ENCODE measurements around the gene NKX6-2.

The NKX6-2 gene

DNA sequence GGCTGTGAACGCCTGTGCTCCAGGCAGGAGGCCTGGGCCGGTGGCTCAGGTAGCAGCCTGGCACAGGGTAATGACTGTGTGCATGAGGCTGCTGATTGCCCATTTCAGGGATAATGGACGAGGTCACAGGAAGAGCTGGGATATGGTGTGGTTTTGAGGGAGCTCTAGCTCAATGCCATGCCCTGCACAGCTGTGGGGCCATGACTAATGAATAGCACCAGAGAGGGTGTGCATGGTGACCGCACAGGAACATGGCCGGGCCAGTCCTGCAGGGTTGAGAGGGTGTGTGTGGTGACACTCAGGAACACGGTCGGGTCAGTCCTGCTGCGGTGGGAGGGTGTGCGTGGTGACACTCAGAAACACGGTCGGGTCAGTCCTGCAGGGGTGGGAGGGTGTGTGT, 21.8 kb downstream of the NKX6-2 start:
- Histone ChIP-seq H3K4me3 (IDR thresholded peaks at IDR 0.05; ENCODE audit: insufficient read depth, low read depth, low read length) (no peak overlapping the region), H3K4me2 (no peak overlapping the region), H3K27ac (no peak overlapping the region), H3K4me1 (ENCODE audit: low read depth, poor library complexity, severe bottlenecking) (no peaks in the 10 kb centered on the region), H3K36me3 (ENCODE audit: insufficient read depth) (no peaks in the 10 kb centered on the region), H3K9ac (no peak overlapping the region), H3K27me3 (ENCODE audit: insufficient read depth, low read depth) (no peaks in the 10 kb centered on the region), H2AFZ (ENCODE audit: low read depth) (no peak overlapping the region), H3K79me2 (ENCODE audit: insufficient read depth, low read depth) (no peaks in the 10 kb centered on the region), H4K20me1 (ENCODE audit: insufficient read depth) (no peaks in the 10 kb centered on the region)
- TF ChIP-seq, protein P1, sequence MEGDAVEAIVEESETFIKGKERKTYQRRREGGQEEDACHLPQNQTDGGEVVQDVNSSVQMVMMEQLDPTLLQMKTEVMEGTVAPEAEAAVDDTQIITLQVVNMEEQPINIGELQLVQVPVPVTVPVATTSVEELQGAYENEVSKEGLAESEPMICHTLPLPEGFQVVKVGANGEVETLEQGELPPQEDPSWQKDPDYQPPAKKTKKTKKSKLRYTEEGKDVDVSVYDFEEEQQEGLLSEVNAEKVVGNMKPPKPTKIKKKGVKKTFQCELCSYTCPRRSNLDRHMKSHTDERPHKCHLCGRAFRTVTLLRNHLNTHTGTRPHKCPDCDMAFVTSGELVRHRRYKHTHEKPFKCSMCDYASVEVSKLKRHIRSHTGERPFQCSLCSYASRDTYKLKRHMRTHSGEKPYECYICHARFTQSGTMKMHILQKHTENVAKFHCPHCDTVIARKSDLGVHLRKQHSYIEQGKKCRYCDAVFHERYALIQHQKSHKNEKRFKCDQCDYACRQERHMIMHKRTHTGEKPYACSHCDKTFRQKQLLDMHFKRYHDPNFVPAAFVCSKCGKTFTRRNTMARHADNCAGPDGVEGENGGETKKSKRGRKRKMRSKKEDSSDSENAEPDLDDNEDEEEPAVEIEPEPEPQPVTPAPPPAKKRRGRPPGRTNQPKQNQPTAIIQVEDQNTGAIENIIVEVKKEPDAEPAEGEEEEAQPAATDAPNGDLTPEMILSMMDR (conservative IDR thresholded peaks at IDR 0.05; ENCODE audit: low read depth, low read length), result no peak

DNA sequence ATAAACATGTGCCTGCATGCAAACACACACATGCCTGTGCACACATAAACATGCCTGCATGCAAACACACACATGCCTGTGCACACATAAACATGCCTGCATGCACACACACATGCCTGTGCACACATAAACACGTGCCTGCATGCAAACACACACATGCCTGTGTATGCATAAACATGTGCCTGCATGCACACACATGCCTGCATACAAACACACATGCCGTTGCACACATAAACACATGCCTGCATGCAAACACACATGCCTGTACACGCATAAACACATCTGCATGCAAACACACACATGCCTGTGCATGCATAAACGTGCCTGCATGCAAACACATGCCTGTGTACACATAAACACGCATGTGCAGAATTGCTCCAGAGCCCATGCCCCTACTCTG, 22.4 kb downstream of the NKX6-2 start:
- Histone ChIP-seq H3K27me3 (ENCODE audit: insufficient read depth, low read depth) (no peaks in the 10 kb centered on the region), H3K4me2 (no peak overlapping the region), H3K79me2 (ENCODE audit: insufficient read depth, low read depth) (no peaks in the 10 kb centered on the region), H4K20me1 (ENCODE audit: insufficient read depth) (no peaks in the 10 kb centered on the region), H3K4me3 (IDR thresholded peaks at IDR 0.05; ENCODE audit: insufficient read depth, low read depth, low read length) (no peak overlapping the region), H3K36me3 (ENCODE audit: insufficient read depth) (no peaks in the 10 kb centered on the region), H3K9ac (no peak overlapping the region), H3K4me1 (ENCODE audit: low read depth, poor library complexity, severe bottlenecking) (no peaks in the 10 kb centered on the region), H2AFZ (ENCODE audit: low read depth) (no peak overlapping the region), H3K27ac (no peak overlapping the region)
- TF ChIP-seq, protein P1 (conservative IDR thresholded peaks at IDR 0.05; ENCODE audit: low read depth, low read length), result no peak

DNA sequence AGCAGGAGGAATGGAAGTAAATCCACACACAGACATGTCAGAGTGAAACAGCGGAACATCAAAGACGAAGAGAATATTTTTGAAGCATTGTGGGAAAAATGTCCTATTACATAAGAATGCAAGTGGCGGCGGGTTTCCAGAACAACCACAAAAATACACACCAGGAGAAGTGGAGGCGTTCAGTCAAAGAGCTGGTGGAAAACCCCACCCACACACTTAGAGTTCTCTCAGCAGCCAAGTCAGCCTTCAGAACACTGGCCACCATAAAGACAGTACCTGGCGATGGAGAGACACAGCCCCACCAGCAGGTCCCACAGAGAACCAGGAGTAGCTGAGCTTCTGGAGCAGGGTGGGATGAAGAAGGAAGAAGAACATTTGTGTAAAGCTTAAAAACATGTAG, 23.7 kb downstream of the NKX6-2 start:
- TF ChIP-seq, protein P1 (conservative IDR thresholded peaks at IDR 0.05; ENCODE audit: low read depth, low read length), result no peak
- H3K4me1 ChIP-seq (ENCODE audit: low read depth, poor library complexity, severe bottlenecking), result no peaks in the 10 kb centered on the region
- H3K27me3 ChIP-seq (ENCODE audit: insufficient read depth, low read depth), result no peaks in the 10 kb centered on the region
- H3K79me2 ChIP-seq (ENCODE audit: insufficient read depth, low read depth), result no peaks in the 10 kb centered on the region
- no peak overlapping the region for H2AFZ ChIP-seq (ENCODE audit: low read depth)
- no peaks in the 10 kb centered on the region for H4K20me1 ChIP-seq (ENCODE audit: insufficient read depth)
- H3K27ac ChIP-seq, result no peak overlapping the region
- H3K4me3 ChIP-seq (IDR thresholded peaks at IDR 0.05; ENCODE audit: insufficient read depth, low read depth, low read length), result no peak overlapping the region
- H3K4me2 ChIP-seq, result no peak overlapping the region
- no peak overlapping the region for H3K9ac ChIP-seq
- no peaks in the 10 kb centered on the region for H3K36me3 ChIP-seq (ENCODE audit: insufficient read depth)

DNA sequence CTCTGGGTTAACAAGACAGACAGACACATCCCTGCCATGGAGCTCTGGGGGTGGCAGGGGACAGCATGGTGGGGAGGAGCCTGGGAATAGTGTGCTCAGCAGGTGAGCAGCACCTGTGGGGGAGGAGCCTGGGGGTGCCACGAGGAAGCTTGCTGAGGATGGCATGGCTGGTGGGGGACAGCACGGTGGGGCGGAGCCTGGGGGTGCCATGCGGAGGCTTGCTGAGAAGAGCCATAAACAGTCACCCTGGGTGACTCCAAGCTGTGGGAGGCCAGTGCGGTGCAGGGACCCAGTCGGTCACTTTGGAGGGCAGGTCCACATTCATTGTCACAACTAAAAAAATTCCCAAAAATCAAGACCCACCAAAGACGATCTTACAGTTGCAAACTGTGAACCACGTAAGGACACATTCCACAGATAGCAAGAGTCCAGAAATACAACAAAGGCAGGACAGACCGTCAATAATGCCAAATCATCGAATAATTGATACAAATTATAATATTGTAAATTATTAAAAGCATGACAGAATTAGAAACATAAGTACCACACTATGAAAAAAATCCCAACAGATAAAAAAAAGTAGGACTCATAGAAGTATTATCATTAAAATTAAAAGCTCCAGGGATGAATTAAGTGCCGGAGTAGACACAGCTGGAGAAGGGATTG, 24.4 kb downstream of the NKX6-2 start:
- Histone ChIP-seq H3K27me3 (ENCODE audit: insufficient read depth, low read depth) (no peaks in the 10 kb centered on the region), H3K4me1 (ENCODE audit: low read depth, poor library complexity, severe bottlenecking) (no peaks in the 10 kb centered on the region), H3K9ac (no peak overlapping the region), H3K4me2 (no peak overlapping the region), H4K20me1 (ENCODE audit: insufficient read depth) (no peaks in the 10 kb centered on the region), H3K36me3 (ENCODE audit: insufficient read depth) (no peaks in the 10 kb centered on the region), H3K27ac (no peak overlapping the region), H2AFZ (ENCODE audit: low read depth) (no peak overlapping the region), H3K79me2 (ENCODE audit: insufficient read depth, low read depth) (no peaks in the 10 kb centered on the region), H3K4me3 (IDR thresholded peaks at IDR 0.05; ENCODE audit: insufficient read depth, low read depth, low read length) (no peak overlapping the region)
- TF ChIP-seq, protein P1 (conservative IDR thresholded peaks at IDR 0.05; ENCODE audit: low read depth, low read length), result no peak
